ENCODE measurements around the gene HDAC9.

- TF ChIP-seq CTCF (IDR thresholded peaks at IDR 0.05) = no peak
- TF ChIP-seq, protein P1, sequence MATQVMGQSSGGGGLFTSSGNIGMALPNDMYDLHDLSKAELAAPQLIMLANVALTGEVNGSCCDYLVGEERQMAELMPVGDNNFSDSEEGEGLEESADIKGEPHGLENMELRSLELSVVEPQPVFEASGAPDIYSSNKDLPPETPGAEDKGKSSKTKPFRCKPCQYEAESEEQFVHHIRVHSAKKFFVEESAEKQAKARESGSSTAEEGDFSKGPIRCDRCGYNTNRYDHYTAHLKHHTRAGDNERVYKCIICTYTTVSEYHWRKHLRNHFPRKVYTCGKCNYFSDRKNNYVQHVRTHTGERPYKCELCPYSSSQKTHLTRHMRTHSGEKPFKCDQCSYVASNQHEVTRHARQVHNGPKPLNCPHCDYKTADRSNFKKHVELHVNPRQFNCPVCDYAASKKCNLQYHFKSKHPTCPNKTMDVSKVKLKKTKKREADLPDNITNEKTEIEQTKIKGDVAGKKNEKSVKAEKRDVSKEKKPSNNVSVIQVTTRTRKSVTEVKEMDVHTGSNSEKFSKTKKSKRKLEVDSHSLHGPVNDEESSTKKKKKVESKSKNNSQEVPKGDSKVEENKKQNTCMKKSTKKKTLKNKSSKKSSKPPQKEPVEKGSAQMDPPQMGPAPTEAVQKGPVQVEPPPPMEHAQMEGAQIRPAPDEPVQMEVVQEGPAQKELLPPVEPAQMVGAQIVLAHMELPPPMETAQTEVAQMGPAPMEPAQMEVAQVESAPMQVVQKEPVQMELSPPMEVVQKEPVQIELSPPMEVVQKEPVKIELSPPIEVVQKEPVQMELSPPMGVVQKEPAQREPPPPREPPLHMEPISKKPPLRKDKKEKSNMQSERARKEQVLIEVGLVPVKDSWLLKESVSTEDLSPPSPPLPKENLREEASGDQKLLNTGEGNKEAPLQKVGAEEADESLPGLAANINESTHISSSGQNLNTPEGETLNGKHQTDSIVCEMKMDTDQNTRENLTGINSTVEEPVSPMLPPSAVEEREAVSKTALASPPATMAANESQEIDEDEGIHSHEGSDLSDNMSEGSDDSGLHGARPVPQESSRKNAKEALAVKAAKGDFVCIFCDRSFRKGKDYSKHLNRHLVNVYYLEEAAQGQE (IDR thresholded peaks at IDR 0.05; ENCODE audit: insufficient read depth in 1 of 2, low read depth in 2 of 2, low read length in 1 of 2) = no peak
- no peak for TF ChIP-seq TCF7L2 (IDR thresholded peaks at IDR 0.05; ENCODE audit: low read depth, low read length)
- no peak for TF ChIP-seq POLR2AphosphoS5 (IDR thresholded peaks at IDR 0.05; ENCODE audit: low read depth, low read length)
These were observed 405.8 kb downstream of the HDAC9 start for GRCh38 chr7:18901351-18901750.
